HEK293 (cell line): ENCODE results near the gene ZBTB17.

Experiments
- CTCF ChIA-PET: fragments of 350-600 bp; formaldehyde crosslinking; extraction: SDS; loops from one replicate; lab custom pipeline; 2021; ENCODE audit warnings: antibody characterized with exemption; lab: Yijun Ruan, JAX
- POLR2A ChIA-PET: fragments of 300-600 bp; formaldehyde crosslinking; extraction: SDS; loops from one replicate; lab custom pipeline; 2020; ENCODE audit warnings: antibody characterized with exemption, inconsistent platforms; lab: Yijun Ruan, JAX
- H3K27ac ChIP-seq: fragments of 200-500 bp; sonication (Bioruptor generic); 2 replicates; pipeline ENCODE4 v1.5.1; 2014; ENCODE audit warnings: low read depth, low read length, control low read depth, inconsistent platforms; ENCODE audit errors: extremely low read depth
- H3K36me3 ChIP-seq, 2 experiments: fragments of 200-500 bp in 1 of 2; sonication (Bioruptor generic) in 1 of 2; 1 replicate in 1 of 2; 2 replicates in 1 of 2; pipeline ENCODE4 v1.5.1; 2014 to 2017; ENCODE audit warnings: inconsistent platforms in 2 of 2, low read length in 2 of 2; ENCODE audit not compliant: control insufficient read depth in 2 of 2, insufficient read depth in 1 of 2
- H3K4me1 ChIP-seq: fragments of 200-500 bp; sonication (Bioruptor generic); 2 replicates; pipeline ENCODE4 v1.5.1; 2014; ENCODE audit warnings: mild to moderate bottlenecking, low read length, inconsistent platforms; ENCODE audit not compliant: control insufficient read depth, insufficient read depth
- H3K4me3 ChIP-seq: 2 replicates; pipeline ENCODE4 v1.5.1; 2011; ENCODE audit warnings: low read depth, mild to moderate bottlenecking, control low read depth, low read length, moderate library complexity
- H3K9me3 ChIP-seq: fragments of 200-500 bp; sonication (Bioruptor generic); 2 replicates; pipeline ENCODE4 v1.5.1; 2014; ENCODE audit warnings: low read depth, low read length, inconsistent platforms; ENCODE audit not compliant: control insufficient read depth, insufficient read depth
- SCRT2 ChIP-seq: fragments of 450-650 bp; formaldehyde crosslinking; IDR thresholded peaks from 2 replicates; pipeline ENCODE4 v1.5.1; 2016; ENCODE audit warnings: missing biosample characterization, missing genetic modification characterization
- ZFP37 ChIP-seq: fragments of 450-650 bp; formaldehyde crosslinking; IDR thresholded peaks from 2 replicates; pipeline ENCODE4 v1.5.1; 2016; ENCODE audit warnings: missing biosample characterization, missing genetic modification characterization
- ZNF169 ChIP-seq: fragments of 450-650 bp; formaldehyde crosslinking; IDR thresholded peaks from 2 replicates; pipeline ENCODE4 v1.5.1; 2016; ENCODE audit warnings: missing biosample characterization, missing genetic modification characterization
- ZNF19 ChIP-seq: fragments of 450-650 bp; formaldehyde crosslinking; IDR thresholded peaks from 2 replicates; pipeline ENCODE4; 2016; ENCODE audit warnings: missing biosample characterization, missing genetic modification characterization, low read depth
- ZNF221 ChIP-seq: fragments of 450-650 bp; formaldehyde crosslinking; IDR thresholded peaks from 2 replicates; pipeline ENCODE4 v1.5.1; 2017; ENCODE audit warnings: missing biosample characterization, missing genetic modification characterization, borderline replicate concordance
- ZNF354C ChIP-seq: fragments of 450-650 bp; formaldehyde crosslinking; IDR thresholded peaks from 2 replicates; pipeline ENCODE4 v1.5.1; 2016; ENCODE audit warnings: missing biosample characterization, missing genetic modification characterization, low read depth, borderline replicate concordance
- ZNF623 ChIP-seq: fragments of 450-650 bp; formaldehyde crosslinking; IDR thresholded peaks from 2 replicates; pipeline ENCODE4 v1.5.1; 2016; ENCODE audit warnings: missing biosample characterization, missing genetic modification characterization
- ZNF629 ChIP-seq: fragments of 450-650 bp; formaldehyde crosslinking; IDR thresholded peaks from 2 replicates; pipeline ENCODE4 v1.5.1; 2017; ENCODE audit warnings: missing biosample characterization, missing genetic modification characterization
- ZNF76 ChIP-seq: fragments of 450-650 bp; formaldehyde crosslinking; IDR thresholded peaks from 2 replicates; pipeline ENCODE4; 2016; ENCODE audit warnings: low read depth, missing biosample characterization, missing genetic modification characterization, borderline replicate concordance
- ZNF785 ChIP-seq: fragments of 450-650 bp; formaldehyde crosslinking; IDR thresholded peaks from 2 replicates; pipeline ENCODE4 v1.5.1; 2016; ENCODE audit warnings: missing biosample characterization, missing genetic modification characterization
- ZNF837 ChIP-seq: fragments of 450-650 bp; formaldehyde crosslinking; IDR thresholded peaks from 2 replicates; pipeline ENCODE4 v1.5.1; 2016; ENCODE audit warnings: missing biosample characterization, missing genetic modification characterization
- TF ChIP-seq, protein P1 (sequence below): fragments of 450-650 bp; formaldehyde crosslinking; conservative IDR thresholded peaks from 2 replicates; pipeline ENCODE4 v1.5.1; 2016; ENCODE audit warnings: low read depth, missing biosample characterization, missing genetic modification characterization
- TF ChIP-seq, protein P2 (sequence below): fragments of 450-650 bp; formaldehyde crosslinking; IDR thresholded peaks from 2 replicates; pipeline ENCODE4 v1.5.1; 2017; ENCODE audit warnings: missing biosample characterization, missing genetic modification characterization
- TF ChIP-seq, protein P3 (sequence below): fragments of 450-650 bp; IDR thresholded peaks from 2 replicates; pipeline ENCODE4 v1.5.1; 2018; ENCODE audit warnings: missing biosample characterization, missing genetic modification characterization
- TF ChIP-seq, protein P4 (sequence below): fragments of 450-650 bp; formaldehyde crosslinking; IDR thresholded peaks from 2 replicates; pipeline ENCODE4 v1.5.1; 2016; ENCODE audit warnings: missing biosample characterization, missing genetic modification characterization
- TF ChIP-seq, protein P5 (sequence below): fragments of 450-650 bp; formaldehyde crosslinking; IDR thresholded peaks from 2 replicates; pipeline ENCODE4 v1.5.1; 2016; ENCODE audit warnings: missing biosample characterization, missing genetic modification characterization

The ZBTB17 gene

DNA sequence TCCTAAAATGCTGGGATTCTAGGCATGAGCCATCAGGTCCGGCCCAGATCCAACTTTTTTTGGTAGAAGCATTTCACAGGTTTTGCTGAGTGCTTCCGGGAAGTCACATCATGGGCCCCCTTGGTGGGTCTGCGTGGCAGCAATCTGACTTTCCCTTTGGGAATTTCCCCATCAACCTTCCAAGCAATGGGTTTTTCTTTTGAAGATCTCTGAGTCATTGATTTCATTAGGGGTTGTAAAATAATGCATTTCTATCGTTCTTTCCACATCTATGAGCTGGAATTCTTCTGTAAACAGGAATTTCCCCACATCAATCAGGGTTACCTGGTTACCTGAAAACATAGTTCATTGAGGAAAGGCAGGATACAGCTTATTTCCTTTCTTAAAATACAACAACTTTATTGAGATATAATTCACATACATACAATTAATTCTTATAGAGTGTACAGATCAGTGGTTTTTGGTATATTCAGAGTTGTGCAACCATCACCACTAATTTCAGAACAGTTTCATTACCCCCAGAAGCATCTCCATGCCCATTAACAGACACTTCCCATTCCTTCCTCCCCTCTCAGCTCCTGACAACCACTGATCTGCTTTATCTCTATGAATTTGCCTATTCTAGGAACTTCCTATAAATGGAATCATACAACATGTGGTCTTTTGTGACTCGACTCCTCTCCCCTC is 9.9 kb upstream of the ZBTB17 start:
- Histone ChIP-seq H3K36me3 (no peaks in the 10 kb centered on the region), H3K27ac (no peak overlapping the region), H3K9me3 (no peaks in the 10 kb centered on the region), H3K4me1 (no peaks in the 10 kb centered on the region), H3K4me3 (no peak overlapping the region)
- POLR2A ChIA-PET, result interaction anchor here (0.6 kb wide), 1 partner anchor 178 kb away, joined by 4 read pairs; no protein-coding TSS in a partner anchor
- CTCF ChIA-PET, result interaction anchor here (0.5 to 1.6 kb wide), 4 partner anchors 9 to 293 kb away, joined by 3 to 4 read pairs (median 3); no protein-coding TSS in a partner anchor
- TF ChIP-seq ZNF76, result no peak
- TF ChIP-seq ZNF837, result no peak
- TF ChIP-seq, protein P1, sequence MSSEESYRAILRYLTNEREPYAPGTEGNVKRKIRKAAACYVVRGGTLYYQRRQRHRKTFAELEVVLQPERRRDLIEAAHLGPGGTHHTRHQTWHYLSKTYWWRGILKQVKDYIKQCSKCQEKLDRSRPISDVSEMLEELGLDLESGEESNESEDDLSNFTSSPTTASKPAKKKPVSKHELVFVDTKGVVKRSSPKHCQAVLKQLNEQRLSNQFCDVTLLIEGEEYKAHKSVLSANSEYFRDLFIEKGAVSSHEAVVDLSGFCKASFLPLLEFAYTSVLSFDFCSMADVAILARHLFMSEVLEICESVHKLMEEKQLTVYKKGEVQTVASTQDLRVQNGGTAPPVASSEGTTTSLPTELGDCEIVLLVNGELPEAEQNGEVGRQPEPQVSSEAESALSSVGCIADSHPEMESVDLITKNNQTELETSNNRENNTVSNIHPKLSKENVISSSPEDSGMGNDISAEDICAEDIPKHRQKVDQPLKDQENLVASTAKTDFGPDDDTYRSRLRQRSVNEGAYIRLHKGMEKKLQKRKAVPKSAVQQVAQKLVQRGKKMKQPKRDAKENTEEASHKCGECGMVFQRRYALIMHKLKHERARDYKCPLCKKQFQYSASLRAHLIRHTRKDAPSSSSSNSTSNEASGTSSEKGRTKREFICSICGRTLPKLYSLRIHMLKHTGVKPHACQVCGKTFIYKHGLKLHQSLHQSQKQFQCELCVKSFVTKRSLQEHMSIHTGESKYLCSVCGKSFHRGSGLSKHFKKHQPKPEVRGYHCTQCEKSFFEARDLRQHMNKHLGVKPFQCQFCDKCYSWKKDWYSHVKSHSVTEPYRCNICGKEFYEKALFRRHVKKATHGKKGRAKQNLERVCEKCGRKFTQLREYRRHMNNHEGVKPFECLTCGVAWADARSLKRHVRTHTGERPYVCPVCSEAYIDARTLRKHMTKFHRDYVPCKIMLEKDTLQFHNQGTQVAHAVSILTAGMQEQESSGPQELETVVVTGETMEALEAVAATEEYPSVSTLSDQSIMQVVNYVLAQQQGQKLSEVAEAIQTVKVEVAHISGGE (tag by site-specific recombination), result no peak
- no peak for TF ChIP-seq ZNF623
- no peak for TF ChIP-seq ZNF19 (tag by site-specific recombination)
- TF ChIP-seq, protein P2, sequence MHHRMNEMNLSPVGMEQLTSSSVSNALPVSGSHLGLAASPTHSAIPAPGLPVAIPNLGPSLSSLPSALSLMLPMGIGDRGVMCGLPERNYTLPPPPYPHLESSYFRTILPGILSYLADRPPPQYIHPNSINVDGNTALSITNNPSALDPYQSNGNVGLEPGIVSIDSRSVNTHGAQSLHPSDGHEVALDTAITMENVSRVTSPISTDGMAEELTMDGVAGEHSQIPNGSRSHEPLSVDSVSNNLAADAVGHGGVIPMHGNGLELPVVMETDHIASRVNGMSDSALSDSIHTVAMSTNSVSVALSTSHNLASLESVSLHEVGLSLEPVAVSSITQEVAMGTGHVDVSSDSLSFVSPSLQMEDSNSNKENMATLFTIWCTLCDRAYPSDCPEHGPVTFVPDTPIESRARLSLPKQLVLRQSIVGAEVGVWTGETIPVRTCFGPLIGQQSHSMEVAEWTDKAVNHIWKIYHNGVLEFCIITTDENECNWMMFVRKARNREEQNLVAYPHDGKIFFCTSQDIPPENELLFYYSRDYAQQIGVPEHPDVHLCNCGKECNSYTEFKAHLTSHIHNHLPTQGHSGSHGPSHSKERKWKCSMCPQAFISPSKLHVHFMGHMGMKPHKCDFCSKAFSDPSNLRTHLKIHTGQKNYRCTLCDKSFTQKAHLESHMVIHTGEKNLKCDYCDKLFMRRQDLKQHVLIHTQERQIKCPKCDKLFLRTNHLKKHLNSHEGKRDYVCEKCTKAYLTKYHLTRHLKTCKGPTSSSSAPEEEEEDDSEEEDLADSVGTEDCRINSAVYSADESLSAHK (tag by site-specific recombination), result no peak
- TF ChIP-seq, protein P3, sequence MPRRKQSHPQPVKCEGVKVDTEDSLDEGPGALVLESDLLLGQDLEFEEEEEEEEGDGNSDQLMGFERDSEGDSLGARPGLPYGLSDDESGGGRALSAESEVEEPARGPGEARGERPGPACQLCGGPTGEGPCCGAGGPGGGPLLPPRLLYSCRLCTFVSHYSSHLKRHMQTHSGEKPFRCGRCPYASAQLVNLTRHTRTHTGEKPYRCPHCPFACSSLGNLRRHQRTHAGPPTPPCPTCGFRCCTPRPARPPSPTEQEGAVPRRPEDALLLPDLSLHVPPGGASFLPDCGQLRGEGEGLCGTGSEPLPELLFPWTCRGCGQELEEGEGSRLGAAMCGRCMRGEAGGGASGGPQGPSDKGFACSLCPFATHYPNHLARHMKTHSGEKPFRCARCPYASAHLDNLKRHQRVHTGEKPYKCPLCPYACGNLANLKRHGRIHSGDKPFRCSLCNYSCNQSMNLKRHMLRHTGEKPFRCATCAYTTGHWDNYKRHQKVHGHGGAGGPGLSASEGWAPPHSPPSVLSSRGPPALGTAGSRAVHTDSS (tag by site-specific recombination), result no peak

DNA sequence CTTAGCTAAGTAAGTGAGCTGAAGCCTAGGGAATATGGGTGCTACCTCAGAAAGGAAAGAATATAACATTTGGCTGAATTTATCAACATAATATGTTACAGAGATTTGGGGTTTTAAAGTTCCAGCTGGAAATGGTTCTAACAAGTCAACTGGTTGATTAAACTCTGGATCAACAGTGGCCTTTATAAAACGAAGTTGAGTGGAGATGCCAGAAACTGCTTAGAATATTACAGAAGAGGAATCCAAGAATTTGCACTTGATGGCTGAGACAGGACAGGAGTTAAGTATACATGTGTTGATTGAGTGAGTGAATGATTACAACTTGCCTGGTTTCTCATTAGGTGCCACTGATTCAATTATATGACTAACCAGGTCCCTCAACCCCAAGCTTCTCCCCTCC is 7.4 kb upstream of the ZBTB17 start:
- CTCF ChIA-PET, result no interaction called here
- POLR2A ChIA-PET, result no interaction called here
- Histone ChIP-seq H3K4me3 (no peak overlapping the region), H3K36me3 (no peaks in the 10 kb centered on the region), H3K27ac (no peak overlapping the region), H3K4me1 (no peaks in the 10 kb centered on the region), H3K9me3 (no peaks in the 10 kb centered on the region)
- TF ChIP-seq SCRT2 (tag by site-specific recombination), result no peak
- TF ChIP-seq ZNF785, result no peak
- no peak for TF ChIP-seq ZNF354C
- TF ChIP-seq ZFP37 (tag by site-specific recombination), result no peak
- no peak for TF ChIP-seq ZNF169 (tag by site-specific recombination)
- TF ChIP-seq, all 188 proteins: peak for 0

DNA sequence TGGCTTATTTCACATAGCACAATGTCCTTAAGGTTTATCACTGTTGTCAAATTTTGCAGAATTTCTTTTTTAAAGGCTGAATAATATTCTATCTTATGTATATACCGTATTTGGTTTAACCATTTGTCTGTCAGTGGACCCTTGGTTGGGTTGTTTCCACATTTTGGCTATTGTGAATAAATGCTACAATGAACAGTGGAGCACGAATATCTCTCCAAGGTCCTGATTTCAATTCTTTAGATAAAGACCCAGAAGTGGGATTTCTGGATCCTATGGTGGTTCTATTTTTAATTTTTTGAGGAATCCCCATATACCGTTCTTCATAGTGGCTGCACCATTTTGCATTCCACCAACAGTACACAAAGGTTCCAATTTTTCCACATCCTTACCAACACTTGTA is 5.8 kb upstream of the ZBTB17 start:
- CTCF ChIA-PET, result no interaction called here
- Histone ChIP-seq H3K36me3 (no peaks in the 10 kb centered on the region), H3K27ac (no peak overlapping the region), H3K4me3 (no peak overlapping the region), H3K4me1 (no peaks in the 10 kb centered on the region), H3K9me3 (no peaks in the 10 kb centered on the region)
- POLR2A ChIA-PET, result no interaction called here
- TF ChIP-seq, protein P4, sequence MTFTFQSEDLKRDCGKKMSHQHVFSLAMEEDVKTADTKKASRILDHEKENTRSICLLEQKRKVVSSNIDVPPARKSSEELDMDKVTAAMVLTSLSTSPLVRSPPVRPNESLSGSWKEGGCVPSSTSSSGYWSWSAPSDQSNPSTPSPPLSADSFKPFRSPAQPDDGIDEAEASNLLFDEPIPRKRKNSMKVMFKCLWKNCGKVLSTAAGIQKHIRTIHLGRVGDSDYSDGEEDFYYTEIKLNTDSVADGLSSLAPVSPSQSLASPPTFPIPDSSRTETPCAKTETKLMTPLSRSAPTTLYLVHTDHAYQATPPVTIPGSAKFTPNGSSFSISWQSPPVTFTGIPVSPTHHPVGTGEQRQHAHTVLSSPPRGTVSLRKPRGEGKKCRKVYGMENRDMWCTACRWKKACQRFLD (tag by site-specific recombination), result no peak
- TF ChIP-seq ZNF629 (tag by site-specific recombination) (no peak), ZNF221 (tag by site-specific recombination) (no peak)
- TF ChIP-seq, protein P5, sequence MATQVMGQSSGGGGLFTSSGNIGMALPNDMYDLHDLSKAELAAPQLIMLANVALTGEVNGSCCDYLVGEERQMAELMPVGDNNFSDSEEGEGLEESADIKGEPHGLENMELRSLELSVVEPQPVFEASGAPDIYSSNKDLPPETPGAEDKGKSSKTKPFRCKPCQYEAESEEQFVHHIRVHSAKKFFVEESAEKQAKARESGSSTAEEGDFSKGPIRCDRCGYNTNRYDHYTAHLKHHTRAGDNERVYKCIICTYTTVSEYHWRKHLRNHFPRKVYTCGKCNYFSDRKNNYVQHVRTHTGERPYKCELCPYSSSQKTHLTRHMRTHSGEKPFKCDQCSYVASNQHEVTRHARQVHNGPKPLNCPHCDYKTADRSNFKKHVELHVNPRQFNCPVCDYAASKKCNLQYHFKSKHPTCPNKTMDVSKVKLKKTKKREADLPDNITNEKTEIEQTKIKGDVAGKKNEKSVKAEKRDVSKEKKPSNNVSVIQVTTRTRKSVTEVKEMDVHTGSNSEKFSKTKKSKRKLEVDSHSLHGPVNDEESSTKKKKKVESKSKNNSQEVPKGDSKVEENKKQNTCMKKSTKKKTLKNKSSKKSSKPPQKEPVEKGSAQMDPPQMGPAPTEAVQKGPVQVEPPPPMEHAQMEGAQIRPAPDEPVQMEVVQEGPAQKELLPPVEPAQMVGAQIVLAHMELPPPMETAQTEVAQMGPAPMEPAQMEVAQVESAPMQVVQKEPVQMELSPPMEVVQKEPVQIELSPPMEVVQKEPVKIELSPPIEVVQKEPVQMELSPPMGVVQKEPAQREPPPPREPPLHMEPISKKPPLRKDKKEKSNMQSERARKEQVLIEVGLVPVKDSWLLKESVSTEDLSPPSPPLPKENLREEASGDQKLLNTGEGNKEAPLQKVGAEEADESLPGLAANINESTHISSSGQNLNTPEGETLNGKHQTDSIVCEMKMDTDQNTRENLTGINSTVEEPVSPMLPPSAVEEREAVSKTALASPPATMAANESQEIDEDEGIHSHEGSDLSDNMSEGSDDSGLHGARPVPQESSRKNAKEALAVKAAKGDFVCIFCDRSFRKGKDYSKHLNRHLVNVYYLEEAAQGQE (tag by site-specific recombination), result 0 out of 2 replicates have a peak, but pooled peaks have one; percentile 32
